OCI-LY7 (cell line): Measurements from ENCODE around the gene NIPSNAP3A. TPM values are rescaled to one million over a fixed set of nuclear protein-coding genes. Genes with fewer than 3 reads are reported as not detected.

Source experiments
- BruUV-seq: library from RNA; stranded (reverse); fragments of 400-500 nt; replicated peaks from 2 replicates; lab custom pipeline; 2021; lab: Mats Ljungman, UMichigan
- CTCF ChIA-PET: fragments of 300-600 bp; sonication (Branson Sonifier 250); formaldehyde crosslinking; loops from one replicate; lab custom pipeline; 2022; ENCODE audit warnings: antibody characterized with exemption; ENCODE audit not compliant: unreplicated experiment; lab: Charles Lee
- POLR2A ChIA-PET: fragments of 300-600 bp; sonication (Branson Sonifier 250); formaldehyde crosslinking; loops from one replicate; lab custom pipeline; 2022; ENCODE audit warnings: antibody characterized with exemption; lab: Charles Lee
- DNase-seq: peaks from one replicate; pipeline ENCODE4 v3.0.0-alpha.2; 2015; ENCODE audit warnings: low spot score
- H2AFZ ChIP-seq: fragments of 200-600 bp; sonication (generic), shearing (Covaris generic); 2 replicates; pipeline ENCODE4 v1.6.1; 2014; ENCODE audit warnings: mild to moderate bottlenecking, antibody characterized with exemption, low read length, moderate library complexity
- H3K27ac ChIP-seq: fragments of 200-600 bp; sonication (generic); 2 replicates; pipeline ENCODE4 v1.5.1; 2014; ENCODE audit warnings: mixed run types, low read depth, mild to moderate bottlenecking, moderate library complexity, low read length, inconsistent platforms; ENCODE audit not compliant: poor library complexity, severe bottlenecking
- H3K36me3 ChIP-seq: fragments of 200-600 bp; sonication (generic); 2 replicates; pipeline ENCODE4 v1.6.1; 2014; ENCODE audit warnings: mild to moderate bottlenecking, antibody characterized with exemption, low read length, moderate library complexity, mixed read lengths; ENCODE audit not compliant: insufficient read depth
- H3K4me1 ChIP-seq: fragments of 200-600 bp; sonication (generic); 2 replicates; pipeline ENCODE4 v1.5.1; 2014; ENCODE audit warnings: mild to moderate bottlenecking, low read length; ENCODE audit not compliant: insufficient read depth, poor library complexity, severe bottlenecking
- H3K4me2 ChIP-seq: fragments of 200-600 bp; sonication (generic); 2 replicates; pipeline ENCODE4 v1.6.1; 2014; ENCODE audit warnings: mild to moderate bottlenecking, low read length
- H3K4me3 ChIP-seq: fragments of 200-600 bp; sonication (generic); 2 replicates; pipeline ENCODE4 v1.5.1; 2014; ENCODE audit warnings: mild to moderate bottlenecking, low read depth, low read length; ENCODE audit not compliant: poor library complexity, severe bottlenecking
- H3K79me2 ChIP-seq: fragments of 200-600 bp; sonication (generic); 2 replicates; pipeline ENCODE4 v1.6.1; 2016; ENCODE audit warnings: low read depth, mild to moderate bottlenecking, low read length, moderate library complexity, mixed read lengths; ENCODE audit not compliant: insufficient read depth
- H3K9me2 ChIP-seq: fragments of 200-600 bp; sonication (generic); 2 replicates; pipeline ENCODE4 v1.6.1; 2016; ENCODE audit warnings: mild to moderate bottlenecking, low read length, mixed read lengths; ENCODE audit not compliant: insufficient read depth
- H3K9me3 ChIP-seq: fragments of 200-600 bp; sonication (generic); 2 replicates; pipeline ENCODE4 v1.6.1; 2014; ENCODE audit warnings: mild to moderate bottlenecking, mixed run types, low read length, mixed read lengths
- H4K20me1 ChIP-seq: fragments of 200-600 bp; sonication (generic); 2 replicates; pipeline ENCODE4 v1.6.1; 2014; ENCODE audit warnings: mild to moderate bottlenecking, antibody characterized with exemption, low read length, moderate library complexity, mixed read lengths; ENCODE audit not compliant: insufficient read depth
- EZH2phosphoT487 ChIP-seq: fragments of 200-600 bp; sonication (generic); IDR thresholded peaks from 2 replicates; pipeline ENCODE4 v1.6.1; 2018; ENCODE audit warnings: low read depth, borderline replicate concordance, mild to moderate bottlenecking, mixed run types, antibody characterized with exemption, low read length, moderate library complexity, mixed read lengths
- intact Hi-C: fragments of 100-400 bp; cut with micrococcal nuclease; formaldehyde crosslinking; loops from one replicate; pipeline ENCODE4 v1.10.0; 2022; ENCODE audit not compliant: unreplicated experiment
- total RNA-seq, 2 experiments: library from RNA; depleted of rRNA in 1 of 2; stranded (reverse); fragments of >200 nt in 1 of 2; shearing (Covaris generic) in 1 of 2; gene quantifications; 2 replicates each; pipeline ENCODE4 v1.2.3, GENCODE V29; 2014 to 2022
- TF ChIP-seq, protein P1 (sequence below): fragments of 200-600 bp; sonication (generic); conservative IDR thresholded peaks from 2 replicates; pipeline ENCODE4 v1.5.1; 2014; ENCODE audit warnings: mild to moderate bottlenecking, antibody characterized with exemption, low read length, moderate library complexity, mixed read lengths

NIPSNAP3A gene
- total RNA-seq, 2 experiments from 2014 or later: 20.2 to 25.2 TPM

DNA sequence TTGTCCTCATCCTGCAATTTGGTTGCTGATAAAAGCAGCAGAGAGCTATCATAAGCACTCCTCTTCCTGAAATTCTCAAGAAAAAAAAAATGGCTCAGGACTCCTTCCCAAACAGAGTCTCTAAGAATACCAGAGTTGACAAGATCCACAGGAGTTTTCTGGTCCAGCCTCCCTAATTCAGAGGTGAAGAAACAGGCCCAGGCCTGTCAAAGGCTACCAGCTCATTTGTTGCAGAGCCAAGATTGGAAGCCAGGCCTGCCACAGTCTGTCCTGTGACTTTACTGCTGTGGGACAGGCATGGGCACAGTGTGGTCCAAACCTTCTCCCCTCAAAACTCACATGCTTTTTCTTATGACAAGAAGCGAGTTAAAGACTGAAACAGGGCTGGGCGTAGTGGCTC lies 58.0 kb downstream of the NIPSNAP3A start:
- H3K36me3 ChIP-seq: peaks cover 79% of the 10 kb centered on the region
- no peak for DNase-seq
- intact Hi-C loops: no loop called here
- H3K9me2 ChIP-seq: no peaks in the 10 kb centered on the region
- ChIA-PET POLR2A (interaction anchor here (0.7 kb wide), 2 partner anchors 17 to 24 kb away, joined by 3 read pairs; no protein-coding TSS in a partner anchor), CTCF (no interaction called here)
- no peaks in the 10 kb centered on the region for H4K20me1 ChIP-seq
- H2AFZ ChIP-seq: no peak overlapping the region
- no peak overlapping the region for H3K4me2 ChIP-seq
- H3K9me3 ChIP-seq: no peaks in the 10 kb centered on the region
- H3K4me3 ChIP-seq: no peak overlapping the region
- H3K27ac ChIP-seq: no peak overlapping the region
- no TSS peak for BruUV-seq
- H3K79me2 ChIP-seq: no peaks in the 10 kb centered on the region
- TF ChIP-seq, protein P1, sequence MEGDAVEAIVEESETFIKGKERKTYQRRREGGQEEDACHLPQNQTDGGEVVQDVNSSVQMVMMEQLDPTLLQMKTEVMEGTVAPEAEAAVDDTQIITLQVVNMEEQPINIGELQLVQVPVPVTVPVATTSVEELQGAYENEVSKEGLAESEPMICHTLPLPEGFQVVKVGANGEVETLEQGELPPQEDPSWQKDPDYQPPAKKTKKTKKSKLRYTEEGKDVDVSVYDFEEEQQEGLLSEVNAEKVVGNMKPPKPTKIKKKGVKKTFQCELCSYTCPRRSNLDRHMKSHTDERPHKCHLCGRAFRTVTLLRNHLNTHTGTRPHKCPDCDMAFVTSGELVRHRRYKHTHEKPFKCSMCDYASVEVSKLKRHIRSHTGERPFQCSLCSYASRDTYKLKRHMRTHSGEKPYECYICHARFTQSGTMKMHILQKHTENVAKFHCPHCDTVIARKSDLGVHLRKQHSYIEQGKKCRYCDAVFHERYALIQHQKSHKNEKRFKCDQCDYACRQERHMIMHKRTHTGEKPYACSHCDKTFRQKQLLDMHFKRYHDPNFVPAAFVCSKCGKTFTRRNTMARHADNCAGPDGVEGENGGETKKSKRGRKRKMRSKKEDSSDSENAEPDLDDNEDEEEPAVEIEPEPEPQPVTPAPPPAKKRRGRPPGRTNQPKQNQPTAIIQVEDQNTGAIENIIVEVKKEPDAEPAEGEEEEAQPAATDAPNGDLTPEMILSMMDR: no peak
- TF ChIP-seq EZH2phosphoT487: no peak
- H3K4me1 ChIP-seq: no peaks in the 10 kb centered on the region

DNA sequence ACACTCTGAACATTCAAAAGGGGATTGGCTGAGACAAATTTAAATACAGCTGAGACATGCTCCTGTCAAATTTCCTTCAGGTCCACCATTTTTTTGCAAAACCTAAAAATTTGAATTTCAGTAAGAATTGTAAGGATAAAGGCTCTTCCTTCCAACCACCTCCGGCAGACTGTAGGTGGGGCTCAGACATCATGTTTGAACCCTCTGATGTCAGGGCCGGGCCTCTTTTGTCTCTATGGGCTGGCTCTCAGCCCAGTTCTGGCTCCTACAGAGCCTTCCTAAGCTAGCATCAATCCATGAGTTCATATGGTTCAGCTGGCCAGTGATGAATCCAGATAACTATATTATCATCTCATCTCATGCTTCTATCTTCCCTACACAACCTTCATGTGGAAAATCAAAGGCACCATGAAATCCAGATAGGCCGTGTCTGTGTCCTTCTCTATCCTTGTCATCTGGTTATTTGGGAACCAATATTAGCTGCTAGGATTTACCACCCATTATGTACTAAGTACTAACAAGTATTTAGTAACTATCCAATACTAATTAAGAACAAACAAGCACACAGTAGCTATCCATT lies 60.6 kb downstream of the NIPSNAP3A start:
- Histone ChIP-seq H3K36me3 (peaks cover 79% of the 10 kb centered on the region), H3K27ac (no peak overlapping the region), H4K20me1 (no peaks in the 10 kb centered on the region), H3K9me2 (no peaks in the 10 kb centered on the region), H3K4me1 (no peaks in the 10 kb centered on the region), H3K4me3 (no peak overlapping the region), H3K9me3 (no peaks in the 10 kb centered on the region), H2AFZ (no peak overlapping the region), H3K4me2 (no peak overlapping the region), H3K79me2 (no peaks in the 10 kb centered on the region)
- TF ChIP-seq EZH2phosphoT487: no peak
- TF ChIP-seq, protein P1: peak; percentile 49; the same call in 1 of the 2 replicates
- ChIA-PET POLR2A (interaction anchor here (0.6 kb wide), 1 partner anchor 345 kb away, joined by 5 read pairs; no protein-coding TSS in a partner anchor), CTCF (no interaction called here)
- intact Hi-C loops: no loop called here
- no TSS peak for BruUV-seq
- DNase-seq: no peak

Other genes with a start within 250 kb of the NIPSNAP3A start
- not detected in 2 replicates for gene OR13F1, start 243.4 kb upstream of the NIPSNAP3A start, total RNA-seq (2014; rRNA removed; shearing (Covaris generic))
- not detected in 2 replicates for gene OR13F1, start 243.4 kb upstream of the NIPSNAP3A start, total RNA-seq (2022)
- not detected in 2 replicates for gene OR13C4, start 220.5 kb upstream of the NIPSNAP3A start, total RNA-seq (2014; rRNA removed; shearing (Covaris generic))
- gene OR13C4, start 220.5 kb upstream of the NIPSNAP3A start, total RNA-seq (2022): not detected in 2 replicates
- not detected in 2 replicates for gene OR13C3, start 210.8 kb upstream of the NIPSNAP3A start, total RNA-seq (2014; rRNA removed; shearing (Covaris generic))
- not detected in 2 replicates for gene OR13C3, start 210.8 kb upstream of the NIPSNAP3A start, total RNA-seq (2022)
- not detected in 2 replicates for gene OR13C8, start 178.5 kb upstream of the NIPSNAP3A start, total RNA-seq (2014; rRNA removed; shearing (Covaris generic))
- not detected in 2 replicates for gene OR13C8, start 178.5 kb upstream of the NIPSNAP3A start, total RNA-seq (2022)
- not detected in 2 replicates for gene OR13C5, start 148.3 kb upstream of the NIPSNAP3A start, total RNA-seq (2014; rRNA removed; shearing (Covaris generic))
- not detected in 2 replicates for gene OR13C5, start 148.3 kb upstream of the NIPSNAP3A start, total RNA-seq (2022)
- gene OR13C2, start 142.1 kb upstream of the NIPSNAP3A start, total RNA-seq (2014; rRNA removed; shearing (Covaris generic)): not detected in 2 replicates
- gene OR13C2, start 142.1 kb upstream of the NIPSNAP3A start, total RNA-seq (2022): not detected in 2 replicates
- not detected in 2 replicates for gene OR13C9, start 129.5 kb upstream of the NIPSNAP3A start, total RNA-seq (2014; rRNA removed; shearing (Covaris generic))
- not detected in 2 replicates for gene OR13C9, start 129.5 kb upstream of the NIPSNAP3A start, total RNA-seq (2022)
- gene OR13D1, start 53.2 kb upstream of the NIPSNAP3A start, total RNA-seq (2014; rRNA removed; shearing (Covaris generic)): not detected in 2 replicates
- not detected in 2 replicates for gene OR13D1, start 53.2 kb upstream of the NIPSNAP3A start, total RNA-seq (2022)
- 0.28 and 0.31 TPM in 2 replicates for gene NIPSNAP3B, start 16.4 kb downstream of the NIPSNAP3A start, total RNA-seq (2014; rRNA removed; shearing (Covaris generic))
- 0.52 and 1.1 TPM in 2 replicates for gene NIPSNAP3B, start 16.4 kb downstream of the NIPSNAP3A start, total RNA-seq (2022)
- 8.0 and 10.1 TPM in 2 replicates for gene ABCA1, start 180.5 kb downstream of the NIPSNAP3A start, total RNA-seq (2014; rRNA removed; shearing (Covaris generic))
- 14.0 and 18.9 TPM in 2 replicates for gene ABCA1, start 180.5 kb downstream of the NIPSNAP3A start, total RNA-seq (2022)